Measurements from ENCODE around the gene VAV2. TPM values are rescaled to one million over a fixed set of nuclear protein-coding genes. Genes with fewer than 3 reads are reported as not detected.

The VAV2 gene
- total RNA-seq, 6 experiments from 2014 or later: 17.6 to 24.5 (median 21.7) TPM

DNA sequence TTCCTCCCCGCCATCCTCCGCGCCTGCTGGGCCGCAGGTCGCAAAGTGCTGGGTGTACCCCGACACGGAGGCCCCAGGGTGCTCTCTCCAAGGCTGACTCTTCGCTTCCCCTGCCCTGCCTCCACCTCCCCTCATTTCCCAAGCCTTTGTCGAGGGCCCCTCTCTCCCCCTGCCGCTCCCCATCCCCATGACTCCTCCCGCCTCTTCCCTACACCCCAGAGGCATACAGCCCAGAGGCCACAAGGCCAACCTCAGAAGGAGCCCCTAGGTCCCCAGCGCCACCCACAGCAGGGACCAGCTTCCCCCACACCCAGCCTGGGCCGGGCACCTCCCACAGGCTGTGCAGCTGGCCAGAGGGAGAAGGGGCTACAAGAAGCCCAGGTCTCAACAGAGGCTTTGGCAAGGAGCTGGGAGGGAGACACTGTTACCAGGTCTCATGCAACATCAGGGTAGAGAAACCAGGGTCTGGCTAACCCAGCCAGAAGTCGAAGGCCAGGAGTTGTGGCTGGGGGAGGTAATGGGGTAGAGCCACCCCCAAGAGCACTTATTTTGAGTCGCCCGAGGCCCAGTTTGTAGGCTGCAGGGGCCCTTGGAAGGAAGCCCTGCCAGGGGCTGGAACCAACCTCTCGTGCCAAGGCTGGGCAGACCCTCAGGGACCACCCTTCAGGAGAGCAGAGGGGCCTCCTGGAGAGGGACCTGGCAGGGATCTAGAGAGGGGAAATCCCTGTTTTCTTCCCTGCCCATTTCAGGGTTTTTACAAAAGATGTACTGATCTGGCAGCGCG, 229.4 kb downstream of the VAV2 start:
- H3K27me3 Mint-ChIP-seq (ENCODE audit: insufficient read depth): no peaks in the 10 kb centered on the region; the same call in 1 of the 2 replicates
- no peak overlapping the region for H3K4me3 Mint-ChIP-seq
- peaks cover 15% of the 10 kb centered on the region for H3K9me3 Mint-ChIP-seq
- H3K36me3 Mint-ChIP-seq (ENCODE audit: low read depth): peaks cover 28% of the 10 kb centered on the region
- H3K27ac Mint-ChIP-seq: no peak overlapping the region
- DNase-seq: no peak
- TF ChIP-seq, protein P1, sequence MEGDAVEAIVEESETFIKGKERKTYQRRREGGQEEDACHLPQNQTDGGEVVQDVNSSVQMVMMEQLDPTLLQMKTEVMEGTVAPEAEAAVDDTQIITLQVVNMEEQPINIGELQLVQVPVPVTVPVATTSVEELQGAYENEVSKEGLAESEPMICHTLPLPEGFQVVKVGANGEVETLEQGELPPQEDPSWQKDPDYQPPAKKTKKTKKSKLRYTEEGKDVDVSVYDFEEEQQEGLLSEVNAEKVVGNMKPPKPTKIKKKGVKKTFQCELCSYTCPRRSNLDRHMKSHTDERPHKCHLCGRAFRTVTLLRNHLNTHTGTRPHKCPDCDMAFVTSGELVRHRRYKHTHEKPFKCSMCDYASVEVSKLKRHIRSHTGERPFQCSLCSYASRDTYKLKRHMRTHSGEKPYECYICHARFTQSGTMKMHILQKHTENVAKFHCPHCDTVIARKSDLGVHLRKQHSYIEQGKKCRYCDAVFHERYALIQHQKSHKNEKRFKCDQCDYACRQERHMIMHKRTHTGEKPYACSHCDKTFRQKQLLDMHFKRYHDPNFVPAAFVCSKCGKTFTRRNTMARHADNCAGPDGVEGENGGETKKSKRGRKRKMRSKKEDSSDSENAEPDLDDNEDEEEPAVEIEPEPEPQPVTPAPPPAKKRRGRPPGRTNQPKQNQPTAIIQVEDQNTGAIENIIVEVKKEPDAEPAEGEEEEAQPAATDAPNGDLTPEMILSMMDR (IDR thresholded peaks at IDR 0.05): no peak
- peaks cover 10% of the 10 kb centered on the region for H3K4me1 Mint-ChIP-seq (ENCODE audit: low read depth)

DNA sequence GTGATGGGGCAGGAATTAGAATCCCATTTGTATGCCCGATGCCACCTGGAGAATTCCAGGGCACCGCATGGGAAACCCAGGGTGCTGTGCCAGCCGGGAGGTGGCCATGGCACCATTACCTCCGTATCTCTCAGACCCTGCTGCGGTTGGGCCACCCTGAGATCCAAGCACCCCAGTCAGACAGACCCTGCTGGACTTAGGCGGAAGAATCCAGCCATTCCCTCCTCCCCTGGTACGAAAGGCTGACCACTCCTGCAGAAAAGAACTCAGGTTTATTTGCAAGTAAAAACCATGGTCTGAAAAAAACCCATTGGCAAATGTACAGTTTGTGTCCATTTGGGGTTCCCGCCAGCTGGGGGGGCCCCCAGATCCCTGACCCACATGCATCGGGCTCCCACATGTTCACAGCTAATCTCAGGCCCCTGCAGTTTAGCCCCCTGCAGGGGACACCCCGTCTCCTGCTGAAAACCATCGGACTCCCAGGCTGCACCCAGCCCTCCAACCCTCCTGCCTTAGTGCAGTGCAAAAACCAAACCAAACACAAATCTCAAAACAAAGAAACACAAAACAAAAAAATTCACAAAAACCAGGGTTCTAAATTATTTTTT, 230.4 kb downstream of the VAV2 start:
- H3K36me3 Mint-ChIP-seq (ENCODE audit: low read depth): peaks cover 19% of the 10 kb centered on the region
- peaks cover 6% of the 10 kb centered on the region for H3K9me3 Mint-ChIP-seq
- H3K4me3 Mint-ChIP-seq: no peak overlapping the region
- no peak overlapping the region for H3K27ac Mint-ChIP-seq
- DNase-seq: no peak
- TF ChIP-seq, protein P1 (IDR thresholded peaks at IDR 0.05): no peak
- peaks cover 10% of the 10 kb centered on the region for H3K4me1 Mint-ChIP-seq (ENCODE audit: low read depth)
- no peaks in the 10 kb centered on the region; the same call in 1 of the 2 replicates for H3K27me3 Mint-ChIP-seq (ENCODE audit: insufficient read depth)

DNA sequence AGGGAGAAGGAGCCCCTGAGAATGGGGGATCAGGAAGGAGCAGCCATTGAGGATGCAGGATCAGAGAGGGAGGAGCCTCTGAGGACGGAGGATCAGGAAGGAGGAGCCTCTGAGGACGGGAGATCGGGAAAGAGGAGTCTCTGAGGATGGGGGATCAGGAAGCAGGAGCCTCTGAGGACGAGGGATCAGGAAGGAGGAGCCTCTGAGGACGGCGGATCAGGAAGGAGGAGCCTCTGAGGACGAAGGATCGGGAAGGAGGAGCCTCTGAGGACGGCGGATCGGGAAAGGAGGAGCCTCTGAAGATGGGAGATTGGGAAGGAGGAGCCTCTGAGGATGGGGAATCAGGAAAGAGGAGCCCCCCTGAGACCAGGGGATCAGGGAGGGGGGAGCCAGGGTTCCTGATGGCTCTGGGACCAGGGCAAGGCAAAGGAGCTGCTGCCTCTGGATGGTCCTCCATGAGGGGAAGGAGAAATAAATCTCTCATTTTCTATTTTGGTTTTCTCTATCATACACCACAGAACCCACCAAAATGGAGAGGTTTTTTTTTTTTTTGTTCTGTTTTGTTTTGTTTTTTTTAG, 231.3 kb downstream of the VAV2 start:
- peaks cover 10% of the 10 kb centered on the region for H3K36me3 Mint-ChIP-seq (ENCODE audit: low read depth)
- 0 out of 2 replicates have a peak, but pooled peaks cover under 1% of the 10 kb centered on the region for H3K9me3 Mint-ChIP-seq

DNA sequence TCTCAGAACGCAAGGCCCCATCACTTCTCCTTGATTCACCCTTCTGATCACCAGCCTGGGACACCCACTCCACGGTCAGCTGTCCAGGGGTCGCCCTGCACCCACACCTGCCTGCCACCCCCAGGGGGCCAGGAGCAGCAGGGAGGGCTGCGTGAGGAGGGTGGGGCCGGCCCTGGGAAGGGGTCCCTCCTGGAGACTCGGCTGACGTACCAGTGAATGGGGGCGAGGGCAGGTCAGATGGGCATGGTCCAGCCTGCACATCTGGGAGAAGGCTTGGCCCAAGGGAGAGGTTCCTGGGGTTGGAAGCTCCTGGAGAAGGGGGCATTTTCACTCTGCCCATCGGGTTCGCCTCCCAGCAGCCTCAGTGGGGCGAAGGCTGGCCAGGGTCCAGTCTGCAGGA, 232.2 kb downstream of the VAV2 start:
- peaks cover 2% of the 10 kb centered on the region for H3K27me3 Mint-ChIP-seq (ENCODE audit: insufficient read depth)
- no peak overlapping the region for H3K4me3 Mint-ChIP-seq
- no peaks in the 10 kb centered on the region for H3K9me3 Mint-ChIP-seq
- no peak for DNase-seq
- peaks cover 8% of the 10 kb centered on the region for H3K36me3 Mint-ChIP-seq (ENCODE audit: low read depth)
- H3K27ac Mint-ChIP-seq: no peak overlapping the region
- peaks cover 10% of the 10 kb centered on the region for H3K4me1 Mint-ChIP-seq (ENCODE audit: low read depth)
- TF ChIP-seq, protein P1 (IDR thresholded peaks at IDR 0.05): no peak

More for the DNA sequence above, 231.3 kb downstream of the VAV2 start:
- H3K4me1 Mint-ChIP-seq (ENCODE audit: low read depth): peaks cover 10% of the 10 kb centered on the region
- no peaks in the 10 kb centered on the region; the same call in 1 of the 2 replicates for H3K27me3 Mint-ChIP-seq (ENCODE audit: insufficient read depth)
- no peak overlapping the region for H3K4me3 Mint-ChIP-seq
- no peak for DNase-seq
- H3K27ac Mint-ChIP-seq: no peak overlapping the region
- TF ChIP-seq, protein P1 (IDR thresholded peaks at IDR 0.05): no peak

DNA sequence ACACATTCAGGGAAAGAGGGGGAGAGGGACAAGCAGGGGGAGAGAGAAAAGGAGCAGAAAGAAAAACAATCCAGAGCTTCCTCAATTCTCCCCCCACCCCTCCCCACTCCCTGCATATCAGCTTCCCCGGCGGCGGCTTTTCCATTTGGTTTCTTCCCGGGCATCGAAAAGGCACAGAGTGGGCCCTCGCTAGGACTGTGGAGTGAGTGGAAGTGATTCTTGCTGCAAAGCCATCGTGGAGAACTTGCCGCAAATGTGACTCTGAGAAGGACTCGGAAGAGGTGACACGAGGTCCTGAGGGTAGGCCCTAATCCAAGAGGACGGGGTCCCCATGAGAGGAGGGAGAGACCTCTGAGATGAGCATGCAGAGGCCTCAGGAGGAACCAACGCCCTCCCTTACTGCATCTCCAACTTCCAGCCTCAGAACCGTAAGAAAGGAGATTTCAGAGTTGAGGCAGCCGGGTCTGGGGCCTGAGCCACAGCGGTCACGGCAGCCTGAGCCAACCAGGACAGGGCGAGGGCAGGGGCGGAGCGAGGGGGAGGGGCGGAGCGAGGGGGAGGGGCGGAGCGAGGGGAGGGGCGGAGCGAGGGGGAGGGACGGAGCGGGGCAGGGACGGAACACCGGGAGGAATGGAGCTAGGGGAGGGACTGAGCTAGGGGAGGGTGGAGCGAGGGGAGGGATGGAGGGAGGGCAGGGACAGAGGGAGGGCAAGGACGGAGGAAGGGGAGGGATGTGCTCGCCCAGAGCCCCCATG, 232.8 kb downstream of the VAV2 start:
- H3K4me3 Mint-ChIP-seq: no peak overlapping the region
- no peak for DNase-seq
- peaks cover 2% of the 10 kb centered on the region for H3K27me3 Mint-ChIP-seq (ENCODE audit: insufficient read depth)

More for the DNA sequence above, 232.8 kb downstream of the VAV2 start:
- Mint-ChIP-seq H3K27ac (no peak overlapping the region), H3K36me3 (ENCODE audit: low read depth) (peaks cover 12% of the 10 kb centered on the region), H3K9me3 (no peaks in the 10 kb centered on the region), H3K4me1 (ENCODE audit: low read depth) (peaks cover 11% of the 10 kb centered on the region)
- TF ChIP-seq, protein P1 (IDR thresholded peaks at IDR 0.05): no peak
